GM12865 (cell line): Measurements from ENCODE around the gene HFE.
"Not testable (repeated sequence)": the region's sequence is repeated elsewhere in the genome, so short reads cannot be mapped to it uniquely, and the experiment has no call there.

Experiments used
- DNase-seq: peaks from one replicate; pipeline ENCODE4 v3.0.0; 2010; ENCODE audit warnings: low read depth
- H3K4me3 ChIP-seq: 2 replicates; pipeline ENCODE4 v1.5.1; 2011; ENCODE audit warnings: mild to moderate bottlenecking, low read depth, low read length, control low read depth
- CTCF ChIP-seq: IDR thresholded peaks from 2 replicates; pipeline ENCODE4 v1.5.1; 2011; ENCODE audit warnings: low read length, control low read depth, low read depth, inconsistent platforms; ENCODE audit not compliant: insufficient read depth; ENCODE audit errors: missing control alignments

Gene HFE

DNA sequence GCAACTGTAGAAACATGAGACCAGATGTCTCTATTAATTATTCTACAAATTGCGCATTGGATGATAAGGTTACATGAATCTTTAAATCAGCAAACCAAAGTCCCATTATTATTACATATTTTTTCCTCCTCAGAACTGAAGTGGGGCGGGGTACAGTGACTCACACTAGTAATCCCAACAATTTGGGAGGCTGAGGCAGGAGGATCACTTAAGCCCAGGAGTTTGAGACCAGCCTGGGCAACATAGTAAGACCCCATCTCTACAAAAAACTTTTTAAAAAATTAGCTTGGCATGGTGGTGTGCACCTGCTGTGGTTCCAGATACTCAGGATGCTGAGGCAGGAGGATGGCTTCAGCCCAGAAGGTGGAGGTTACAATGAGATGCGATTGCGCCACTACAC lies 29.0 kb downstream of the HFE start:
- H3K4me3 ChIP-seq: no peak overlapping the region
- TF ChIP-seq CTCF: no peak
- DNase-seq: no peak

GRCh38 chr6:26118999-26119398 lies 31.8 kb downstream of the HFE start:
- DNase-seq: no peak
- no peak for TF ChIP-seq CTCF

GRCh38 chr6:26120115-26120514 lies 32.9 kb downstream of the HFE start:
- not testable (repeated sequence) for H3K4me3 ChIP-seq, DNase-seq

More at GRCh38 chr6:26118999-26119398, 31.8 kb downstream of the HFE start:
- no peak overlapping the region for H3K4me3 ChIP-seq

GRCh38 chr6:26120807-26121140 lies 33.5 kb downstream of the HFE start:
- H3K4me3 ChIP-seq: no peak overlapping the region
- no peak for TF ChIP-seq CTCF
- no peak for DNase-seq

DNA sequence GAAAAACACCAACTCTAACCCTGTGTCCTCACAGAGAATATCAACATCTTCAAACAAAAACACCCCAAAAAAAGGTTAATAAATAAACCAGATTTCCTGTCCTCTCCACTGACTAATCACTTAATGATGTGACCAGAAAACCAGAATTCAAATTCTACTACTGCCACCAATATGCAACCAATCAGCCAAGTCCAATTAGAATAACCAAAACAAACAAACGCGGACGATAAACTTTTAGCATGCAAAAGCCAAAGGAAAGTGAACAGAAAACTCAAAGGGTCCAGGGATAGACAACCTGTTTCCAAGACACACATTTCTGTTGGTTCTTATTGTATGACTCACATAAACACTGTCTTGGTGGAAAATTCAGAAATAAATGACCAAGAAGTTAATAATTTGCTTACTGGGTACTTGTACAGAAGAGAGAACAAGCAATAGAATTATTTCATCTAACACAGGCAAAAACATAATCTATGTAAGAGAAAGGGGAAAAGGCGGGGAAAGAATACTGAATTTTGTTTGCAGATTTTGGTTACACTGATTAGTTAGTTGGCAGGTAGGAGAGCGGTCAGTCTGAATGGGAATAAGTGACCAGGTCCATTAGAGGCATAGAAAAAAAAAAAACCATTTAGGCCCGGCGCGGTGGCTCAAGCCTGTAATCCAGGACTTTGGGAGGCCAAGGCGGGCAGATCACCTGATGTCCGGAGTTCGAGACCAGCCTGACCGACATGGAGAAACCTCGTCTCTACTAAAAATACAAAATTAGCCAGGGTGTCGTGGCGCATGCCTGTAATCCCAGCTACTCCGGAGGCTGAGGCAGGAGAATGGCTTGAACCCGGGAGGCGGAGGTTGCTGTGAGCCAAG lies 34.1 kb downstream of the HFE start:
- no peak for TF ChIP-seq CTCF
- DNase-seq: no peak
- H3K4me3 ChIP-seq: peak overlapping the region; percentile 73

DNA sequence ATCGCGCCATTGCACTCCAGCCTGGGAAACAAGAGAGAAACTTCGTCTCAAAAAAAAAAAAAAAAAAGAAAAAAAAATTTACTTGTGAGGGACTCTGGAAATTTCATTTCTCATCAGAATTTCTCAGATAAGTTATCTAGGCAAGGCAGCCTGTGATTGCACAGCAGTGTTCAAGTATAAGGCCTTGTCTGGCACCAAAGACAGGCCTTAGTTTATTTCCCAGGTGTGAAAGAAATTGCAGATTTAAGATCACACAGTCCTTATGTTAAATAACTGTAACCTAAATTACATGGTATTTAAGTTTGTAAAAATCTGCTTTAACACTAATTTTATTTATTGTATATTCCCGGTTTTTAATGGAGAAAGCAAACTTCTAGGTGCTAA lies 34.8 kb downstream of the HFE start:
- TF ChIP-seq CTCF: no peak
- peak; percentile 35 for DNase-seq
- peak overlapping the region; percentile 73 for H3K4me3 ChIP-seq

- peak; percentile 71 for DNase-seq
- TF ChIP-seq CTCF: no peak
These were observed 35.2 kb downstream of the HFE start for GRCh38 chr6:26122402-26122792.

More at GRCh38 chr6:26122402-26122792, 35.2 kb downstream of the HFE start:
- H3K4me3 ChIP-seq: peak overlapping the region; percentile 73
